Measurements from ENCODE around the gene MCRIP1. TPM values are rescaled to one million over a fixed set of nuclear protein-coding genes. Genes with fewer than 3 reads are reported as not detected.

MCRIP1 gene
- total RNA-seq, 1 experiment from 2014 or later = 126 TPM

- DNase-seq (ENCODE audit: low spot score) = no peak
- H3K4me1 Mint-ChIP-seq = peaks cover 25% of the 10 kb centered on the region
- H3K27ac Mint-ChIP-seq = peak within 1 kb of the TSS; percentile 98
- H3K9me3 Mint-ChIP-seq = no peaks in the 10 kb centered on the region
- H3K36me3 Mint-ChIP-seq = peaks cover 36% of the 10 kb centered on the region
- ChIA-PET POLR2A (interaction anchor here (1.6 kb wide), 1 partner anchor 10 kb away, joined by 12 read pairs; no protein-coding TSS in a partner anchor), CTCF (interaction anchor here (0.7 to 1.0 kb wide), 3 partner anchors 9 to 149 kb away, joined by 3 to 12 read pairs (median 4); no protein-coding TSS in a partner anchor)
- ATAC-seq = no peak
- no peaks in the 10 kb centered on the region; the same call in 1 of the 2 replicates for H3K27me3 Mint-ChIP-seq (ENCODE audit: low read depth)
- peak within 1 kb of the TSS; percentile 95 for H3K4me3 Mint-ChIP-seq
- TF ChIP-seq RORB (CRISPR knock-in tag; IDR thresholded peaks at IDR 0.05) (peak; percentile 61; the same call in 1 of the 2 replicates), SMAD4 (CRISPR knock-in tag; IDR thresholded peaks at IDR 0.05) (no peak), PREB (CRISPR knock-in tag; IDR thresholded peaks at IDR 0.05; ENCODE audit: borderline replicate concordance) (no peak), ATF6 (CRISPR knock-in tag; IDR thresholded peaks at IDR 0.05) (no peak), ARID4B (CRISPR knock-in tag; IDR thresholded peaks at IDR 0.05; ENCODE audit: borderline replicate concordance) (peak; percentile 77), USF1 (CRISPR knock-in tag; IDR thresholded peaks at IDR 0.05) (0 out of 2 replicates have a peak, but pooled peaks have one; percentile 20), ETV6 (CRISPR knock-in tag; IDR thresholded peaks at IDR 0.05) (0 out of 2 replicates have a peak, but pooled peaks have one; percentile 63), SP1 (CRISPR knock-in tag; conservative IDR thresholded peaks at IDR 0.05) (no peak), FOXK1 (CRISPR knock-in tag; IDR thresholded peaks at IDR 0.05) (no peak), ZNF671 (CRISPR knock-in tag; IDR thresholded peaks at IDR 0.05) (no peak), NR1H2 (CRISPR knock-in tag; IDR thresholded peaks at IDR 0.05) (no peak), STAT6 (CRISPR knock-in tag; conservative IDR thresholded peaks at IDR 0.05; ENCODE audit: low read depth) (no peak), ESRRA (CRISPR knock-in tag; IDR thresholded peaks at IDR 0.05; ENCODE audit: borderline replicate concordance) (0 out of 2 replicates have a peak, but pooled peaks have one; percentile 60), IRF1 (CRISPR knock-in tag; IDR thresholded peaks at IDR 0.05) (no peak), E2F5 (CRISPR knock-in tag; IDR thresholded peaks at IDR 0.05) (0 out of 2 replicates have a peak, but pooled peaks have one; percentile 21), NFE2L1 (CRISPR knock-in tag; IDR thresholded peaks at IDR 0.05) (no peak), CBFB (CRISPR knock-in tag; IDR thresholded peaks at IDR 0.05; ENCODE audit: low read depth) (0 out of 2 replicates have a peak, but pooled peaks have one; percentile 55), MYBL2 (CRISPR knock-in tag; IDR thresholded peaks at IDR 0.05) (peak; percentile 38; the same call in 1 of the 2 replicates), JAZF1 (CRISPR knock-in tag; IDR thresholded peaks at IDR 0.05) (no peak), KAT7 (CRISPR knock-in tag; IDR thresholded peaks at IDR 0.05; ENCODE audit: borderline replicate concordance) (peak; percentile 55; the same call in 1 of the 2 replicates), CREB1 (CRISPR knock-in tag; IDR thresholded peaks at IDR 0.05) (no peak), E2F4 (CRISPR knock-in tag; IDR thresholded peaks at IDR 0.05; ENCODE audit: borderline replicate concordance, low read depth) (no peak)
Measured at GRCh38 chr17:81859906-81860755, 27.0 kb upstream of the MCRIP1 start, which contains the start of gene P4HB. Gene P4HB, minus strand, starts transcription at chr17:81860535. Its CDS starts 64 bp downstream, at chr17:81860471.
